ENCODE measurements around the gene PLEKHG1.

PLEKHG1 gene

DNA sequence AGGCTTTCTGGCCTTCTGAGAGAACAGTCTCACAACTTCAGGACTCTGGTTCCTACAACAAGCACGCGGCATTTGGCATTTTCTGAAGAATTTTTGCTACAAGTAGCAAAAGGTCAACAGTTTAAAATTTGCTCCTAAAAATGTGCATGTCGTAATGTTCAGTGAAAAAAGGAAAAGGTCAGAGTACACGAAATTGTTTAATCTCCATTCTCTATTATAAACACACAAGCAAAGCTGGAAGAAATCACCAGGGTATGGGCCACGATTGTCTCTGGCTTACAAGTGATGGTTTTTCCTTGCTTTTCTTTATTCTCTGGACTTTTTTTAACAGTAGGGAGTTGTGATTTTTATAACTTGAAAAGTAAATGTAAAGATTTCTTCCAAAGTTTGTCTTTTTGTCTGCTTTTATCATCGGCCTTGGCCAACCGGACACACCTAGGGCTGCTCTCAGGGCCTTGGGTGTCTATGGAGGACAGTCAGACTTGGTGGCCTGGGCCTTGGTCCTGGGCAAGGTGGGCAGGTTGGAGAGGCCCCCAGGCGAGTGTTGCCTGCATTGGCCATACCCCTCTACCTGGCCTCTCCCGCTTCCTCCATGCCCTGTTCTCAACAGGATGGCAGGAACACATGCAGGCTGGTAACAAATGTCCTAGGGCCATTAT, 32.4 kb downstream of the PLEKHG1 start:
- Histone ChIP-seq H3K9me3 (ENCODE audit: control insufficient read depth, insufficient read depth, low read length) (no peaks in the 10 kb centered on the region), H3K27me3 (ENCODE audit: control insufficient read depth, insufficient read depth, low read length) (no peaks in the 10 kb centered on the region), H3K27ac (ENCODE audit: low read depth, low read length) (no peak overlapping the region), H3K36me3 (ENCODE audit: control insufficient read depth, insufficient read depth, low read length) (no peaks in the 10 kb centered on the region), H3K4me3 (ENCODE audit: low read depth, low read length) (no peak overlapping the region), H3K4me1 (ENCODE audit: control insufficient read depth, insufficient read depth, low read length) (no peaks in the 10 kb centered on the region), H3K9ac (ENCODE audit: low read depth, low read length) (no peak overlapping the region)

DNA sequence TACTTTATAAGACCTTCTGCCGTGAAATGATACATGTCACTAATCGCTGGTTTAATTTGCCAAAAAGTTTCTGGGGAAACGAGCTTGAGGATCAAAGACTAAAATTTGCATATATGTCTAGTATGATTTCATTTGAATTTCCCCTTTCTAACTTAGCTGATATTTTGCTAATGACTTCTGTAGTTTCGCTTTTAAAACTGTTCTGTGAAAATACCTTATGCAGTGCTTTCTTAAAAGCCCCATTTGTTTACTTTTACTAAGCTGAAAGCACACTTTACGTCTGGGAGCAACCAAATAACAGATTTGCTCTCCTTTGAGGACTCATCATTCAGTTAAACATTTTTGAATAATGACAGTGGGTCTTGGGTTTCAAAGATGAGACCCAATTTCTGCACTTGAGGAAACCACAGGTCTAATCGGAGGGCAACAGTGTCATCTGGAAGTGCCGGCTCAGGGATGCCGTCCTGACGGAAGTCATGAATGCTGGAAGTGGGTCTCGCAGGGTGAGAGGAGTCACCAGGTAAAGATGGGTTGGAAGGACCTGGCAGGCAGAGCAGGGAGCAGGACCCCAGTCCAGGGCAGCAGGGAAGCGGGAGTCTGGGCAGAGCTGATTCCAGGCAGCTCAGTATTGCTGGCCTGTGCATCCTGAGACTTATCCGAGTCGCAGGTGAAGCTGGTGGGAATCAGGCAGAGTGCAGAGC, 33.2 kb downstream of the PLEKHG1 start:
- no peaks in the 10 kb centered on the region for H3K4me1 ChIP-seq (ENCODE audit: control insufficient read depth, insufficient read depth, low read length)
- no peaks in the 10 kb centered on the region for H3K9me3 ChIP-seq (ENCODE audit: control insufficient read depth, insufficient read depth, low read length)
- no peaks in the 10 kb centered on the region for H3K36me3 ChIP-seq (ENCODE audit: control insufficient read depth, insufficient read depth, low read length)
- H3K27ac ChIP-seq (ENCODE audit: low read depth, low read length), result no peak overlapping the region
- no peak overlapping the region for H3K9ac ChIP-seq (ENCODE audit: low read depth, low read length)
- H3K27me3 ChIP-seq (ENCODE audit: control insufficient read depth, insufficient read depth, low read length), result no peaks in the 10 kb centered on the region
- H3K4me3 ChIP-seq (ENCODE audit: low read depth, low read length), result no peak overlapping the region

DNA sequence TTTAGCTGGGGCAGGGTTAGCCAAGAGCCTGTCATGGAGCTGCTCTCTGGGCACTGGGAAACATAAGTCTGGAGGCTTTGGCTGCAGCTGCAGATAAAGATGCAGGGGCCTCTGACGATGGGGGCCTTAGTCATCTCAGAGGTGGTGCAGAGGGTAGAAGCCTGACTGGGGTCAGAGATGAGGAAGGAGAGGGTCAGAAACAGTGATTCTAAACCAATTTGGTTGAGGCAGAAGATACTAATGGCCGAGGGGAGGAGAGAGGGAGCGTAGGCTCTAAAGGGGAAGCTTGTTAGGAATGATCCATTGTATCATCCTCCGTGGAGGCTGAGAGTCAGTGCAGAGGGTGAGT, 33.8 kb downstream of the PLEKHG1 start:
- Histone ChIP-seq H3K4me3 (ENCODE audit: low read depth, low read length) (no peak overlapping the region), H3K4me1 (ENCODE audit: control insufficient read depth, insufficient read depth, low read length) (no peaks in the 10 kb centered on the region)

DNA sequence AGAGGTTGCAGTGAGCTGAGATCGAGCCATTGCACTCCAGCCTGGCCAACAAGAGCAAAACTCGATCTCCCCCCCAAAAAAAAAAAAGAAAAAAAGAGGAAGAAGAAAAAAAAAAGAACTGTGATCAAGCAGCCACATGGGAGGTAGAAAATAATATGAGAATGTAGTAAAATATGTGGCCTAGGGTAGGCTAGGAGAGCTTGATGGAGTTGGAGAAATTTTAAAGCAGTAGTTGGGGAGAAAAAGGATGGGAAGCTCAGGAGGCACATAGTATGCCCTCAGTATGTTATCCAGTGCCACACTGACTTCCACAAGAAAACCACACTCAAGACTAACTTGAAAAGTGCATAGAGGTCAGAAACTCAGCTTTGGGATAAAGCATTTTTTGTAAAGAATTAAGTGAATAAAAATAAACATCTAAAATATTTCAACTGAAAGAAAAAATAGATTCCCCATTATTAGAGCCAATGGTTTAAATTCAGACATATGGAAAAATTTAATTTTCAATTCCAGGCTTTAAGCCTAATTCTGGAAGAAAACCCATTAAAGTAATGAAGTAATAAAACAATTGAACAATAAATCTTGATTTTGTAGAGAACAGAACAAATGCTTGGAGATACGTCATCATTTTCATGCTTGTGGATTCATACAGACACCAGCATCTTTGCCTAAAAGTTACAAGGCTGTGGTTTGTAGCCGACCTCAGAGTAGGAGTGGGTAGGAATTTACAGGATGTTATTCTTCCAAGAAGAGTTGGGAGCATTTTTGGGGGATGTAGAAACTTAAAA, 34.7 kb downstream of the PLEKHG1 start:
- Histone ChIP-seq H3K36me3 (ENCODE audit: control insufficient read depth, insufficient read depth, low read length) (no peaks in the 10 kb centered on the region), H3K27ac (ENCODE audit: low read depth, low read length) (no peak overlapping the region), H3K4me1 (ENCODE audit: control insufficient read depth, insufficient read depth, low read length) (no peaks in the 10 kb centered on the region), H3K9me3 (ENCODE audit: control insufficient read depth, insufficient read depth, low read length) (no peaks in the 10 kb centered on the region), H3K27me3 (ENCODE audit: control insufficient read depth, insufficient read depth, low read length) (no peaks in the 10 kb centered on the region), H3K4me3 (ENCODE audit: low read depth, low read length) (no peak overlapping the region), H3K9ac (ENCODE audit: low read depth, low read length) (no peak overlapping the region)

More for the DNA sequence above, 33.8 kb downstream of the PLEKHG1 start:
- H3K9ac ChIP-seq (ENCODE audit: low read depth, low read length), result no peak overlapping the region
- H3K27me3 ChIP-seq (ENCODE audit: control insufficient read depth, insufficient read depth, low read length), result no peaks in the 10 kb centered on the region
- H3K36me3 ChIP-seq (ENCODE audit: control insufficient read depth, insufficient read depth, low read length), result no peaks in the 10 kb centered on the region
- no peaks in the 10 kb centered on the region for H3K9me3 ChIP-seq (ENCODE audit: control insufficient read depth, insufficient read depth, low read length)
- H3K27ac ChIP-seq (ENCODE audit: low read depth, low read length), result no peak overlapping the region

DNA sequence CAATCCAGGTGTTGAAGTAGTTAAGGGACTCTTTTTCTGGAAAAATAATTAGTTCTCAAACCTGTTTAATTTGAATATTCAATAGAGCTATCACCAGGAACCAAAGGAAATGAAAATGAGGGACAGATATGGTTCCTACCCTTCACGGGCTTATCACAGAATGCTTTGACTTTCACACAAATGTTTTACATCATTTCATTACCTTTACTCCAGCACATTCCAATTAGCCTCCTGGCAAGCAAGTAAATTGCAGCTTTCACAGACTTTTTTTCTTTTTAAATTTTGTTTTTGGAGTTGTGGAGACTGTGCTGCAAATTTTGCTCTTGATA, 35.2 kb downstream of the PLEKHG1 start:
- no peak overlapping the region for H3K27ac ChIP-seq (ENCODE audit: low read depth, low read length)
- no peaks in the 10 kb centered on the region for H3K9me3 ChIP-seq (ENCODE audit: control insufficient read depth, insufficient read depth, low read length)
- H3K27me3 ChIP-seq (ENCODE audit: control insufficient read depth, insufficient read depth, low read length), result no peaks in the 10 kb centered on the region
- no peaks in the 10 kb centered on the region for H3K4me1 ChIP-seq (ENCODE audit: control insufficient read depth, insufficient read depth, low read length)
- no peak overlapping the region for H3K4me3 ChIP-seq (ENCODE audit: low read depth, low read length)
- no peak overlapping the region for H3K9ac ChIP-seq (ENCODE audit: low read depth, low read length)
- no peaks in the 10 kb centered on the region for H3K36me3 ChIP-seq (ENCODE audit: control insufficient read depth, insufficient read depth, low read length)

DNA sequence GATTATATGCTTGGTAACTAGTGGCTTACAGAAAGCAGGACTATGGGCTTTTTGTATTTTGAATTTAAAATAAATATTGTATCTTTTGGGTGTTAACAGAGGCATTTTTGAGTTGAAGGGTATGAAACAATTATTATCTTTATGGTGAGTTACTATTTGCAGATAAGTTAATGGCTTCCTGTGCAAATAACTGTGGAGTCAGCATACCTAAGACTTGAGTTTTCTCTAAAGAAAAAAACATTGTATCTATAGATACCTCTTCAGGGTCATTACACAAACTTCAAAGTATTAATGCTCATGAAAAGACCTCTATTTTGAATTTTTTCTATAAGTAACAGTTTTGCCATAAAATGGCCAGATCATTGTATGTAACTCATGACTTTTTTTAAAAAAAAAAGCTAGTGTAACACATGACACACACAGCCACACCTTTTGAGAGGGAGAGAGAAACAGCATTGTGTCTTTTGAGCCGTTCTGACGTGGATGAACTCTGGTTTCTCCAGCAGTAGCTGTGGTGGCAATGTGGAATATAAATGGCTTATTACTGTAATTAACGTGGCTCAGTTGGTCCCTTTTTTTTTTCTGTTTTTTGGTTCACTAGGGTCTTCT, 36.3 kb downstream of the PLEKHG1 start:
- Histone ChIP-seq H3K27ac (ENCODE audit: low read depth, low read length) (no peak overlapping the region), H3K4me3 (ENCODE audit: low read depth, low read length) (no peak overlapping the region)

DNA sequence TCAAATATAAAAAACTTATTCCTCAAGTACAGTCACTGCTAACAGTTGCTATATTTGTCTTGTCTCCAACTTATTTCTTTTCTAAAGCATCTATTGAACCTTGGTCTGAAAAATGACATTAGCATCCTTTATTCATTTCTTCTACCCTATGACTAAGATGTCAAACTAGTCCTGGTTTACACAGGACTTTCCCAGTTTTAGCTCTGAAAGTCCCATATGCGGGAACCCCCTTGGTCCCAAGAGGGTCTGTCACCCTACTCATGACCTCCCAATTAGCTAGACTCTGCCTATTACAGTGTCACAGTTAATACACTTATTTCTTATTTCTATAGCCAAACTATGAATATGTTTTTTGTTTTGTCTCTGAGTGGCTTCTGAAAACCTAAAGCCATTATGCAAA, 37.1 kb downstream of the PLEKHG1 start:
- no peak overlapping the region for H3K4me3 ChIP-seq (ENCODE audit: low read depth, low read length)
- H3K36me3 ChIP-seq (ENCODE audit: control insufficient read depth, insufficient read depth, low read length), result no peaks in the 10 kb centered on the region
- no peak overlapping the region for H3K9ac ChIP-seq (ENCODE audit: low read depth, low read length)
- no peaks in the 10 kb centered on the region for H3K9me3 ChIP-seq (ENCODE audit: control insufficient read depth, insufficient read depth, low read length)
- no peaks in the 10 kb centered on the region for H3K27me3 ChIP-seq (ENCODE audit: control insufficient read depth, insufficient read depth, low read length)
- no peaks in the 10 kb centered on the region for H3K4me1 ChIP-seq (ENCODE audit: control insufficient read depth, insufficient read depth, low read length)
- no peak overlapping the region for H3K27ac ChIP-seq (ENCODE audit: low read depth, low read length)

More for the DNA sequence above, 36.3 kb downstream of the PLEKHG1 start:
- H3K9me3 ChIP-seq (ENCODE audit: control insufficient read depth, insufficient read depth, low read length), result no peaks in the 10 kb centered on the region
- no peaks in the 10 kb centered on the region for H3K4me1 ChIP-seq (ENCODE audit: control insufficient read depth, insufficient read depth, low read length)
- no peaks in the 10 kb centered on the region for H3K36me3 ChIP-seq (ENCODE audit: control insufficient read depth, insufficient read depth, low read length)
- H3K27me3 ChIP-seq (ENCODE audit: control insufficient read depth, insufficient read depth, low read length), result no peaks in the 10 kb centered on the region
- no peak overlapping the region for H3K9ac ChIP-seq (ENCODE audit: low read depth, low read length)

DNA sequence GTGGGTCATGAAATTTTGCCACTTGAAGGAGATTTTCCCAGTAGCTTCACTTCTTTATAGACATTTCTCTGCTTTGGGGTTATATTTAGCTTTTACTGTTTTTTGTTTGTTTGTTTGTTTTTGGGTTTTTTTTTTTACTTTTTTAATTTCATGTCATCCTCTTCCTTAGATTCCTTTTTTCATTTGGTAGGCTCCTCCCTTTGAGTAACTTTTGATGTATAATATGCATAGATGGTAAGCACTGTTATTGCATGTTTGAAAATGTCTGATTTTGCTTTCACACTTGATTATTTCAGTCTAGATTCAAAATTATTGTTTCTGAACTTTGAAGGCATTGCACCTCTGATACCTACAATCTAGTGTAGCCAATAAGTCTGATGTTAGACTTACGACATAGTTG, 37.6 kb downstream of the PLEKHG1 start:
- Histone ChIP-seq H3K9me3 (ENCODE audit: control insufficient read depth, insufficient read depth, low read length) (no peaks in the 10 kb centered on the region), H3K27ac (ENCODE audit: low read depth, low read length) (no peak overlapping the region), H3K36me3 (ENCODE audit: control insufficient read depth, insufficient read depth, low read length) (no peaks in the 10 kb centered on the region), H3K4me3 (ENCODE audit: low read depth, low read length) (no peak overlapping the region), H3K9ac (ENCODE audit: low read depth, low read length) (no peak overlapping the region), H3K4me1 (ENCODE audit: control insufficient read depth, insufficient read depth, low read length) (no peaks in the 10 kb centered on the region), H3K27me3 (ENCODE audit: control insufficient read depth, insufficient read depth, low read length) (no peaks in the 10 kb centered on the region)

DNA sequence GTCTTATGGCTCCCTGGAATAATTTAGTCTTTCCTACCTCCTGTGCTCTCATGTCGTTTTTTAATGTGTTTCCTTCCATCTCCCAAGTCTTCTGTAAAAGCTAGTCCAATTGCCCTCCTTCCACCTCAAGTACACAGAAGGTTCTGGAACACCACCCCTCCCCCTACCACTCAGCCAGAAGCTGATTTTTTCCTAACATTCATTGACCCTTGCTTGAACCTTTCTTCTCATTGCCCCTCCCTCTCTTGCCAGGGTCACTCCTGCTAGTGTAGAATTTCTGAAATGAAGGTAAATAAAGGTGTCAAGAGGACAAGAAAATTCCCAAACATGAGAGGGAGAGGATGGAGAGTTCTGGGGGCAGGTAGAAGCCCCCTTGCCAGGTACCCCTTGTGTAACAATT, 38.6 kb downstream of the PLEKHG1 start:
- no peaks in the 10 kb centered on the region for H3K9me3 ChIP-seq (ENCODE audit: control insufficient read depth, insufficient read depth, low read length)
- H3K27ac ChIP-seq (ENCODE audit: low read depth, low read length), result no peak overlapping the region
- no peak overlapping the region for H3K9ac ChIP-seq (ENCODE audit: low read depth, low read length)
- H3K27me3 ChIP-seq (ENCODE audit: control insufficient read depth, insufficient read depth, low read length), result no peaks in the 10 kb centered on the region
- no peaks in the 10 kb centered on the region for H3K4me1 ChIP-seq (ENCODE audit: control insufficient read depth, insufficient read depth, low read length)
- no peak overlapping the region for H3K4me3 ChIP-seq (ENCODE audit: low read depth, low read length)
- no peaks in the 10 kb centered on the region for H3K36me3 ChIP-seq (ENCODE audit: control insufficient read depth, insufficient read depth, low read length)

DNA sequence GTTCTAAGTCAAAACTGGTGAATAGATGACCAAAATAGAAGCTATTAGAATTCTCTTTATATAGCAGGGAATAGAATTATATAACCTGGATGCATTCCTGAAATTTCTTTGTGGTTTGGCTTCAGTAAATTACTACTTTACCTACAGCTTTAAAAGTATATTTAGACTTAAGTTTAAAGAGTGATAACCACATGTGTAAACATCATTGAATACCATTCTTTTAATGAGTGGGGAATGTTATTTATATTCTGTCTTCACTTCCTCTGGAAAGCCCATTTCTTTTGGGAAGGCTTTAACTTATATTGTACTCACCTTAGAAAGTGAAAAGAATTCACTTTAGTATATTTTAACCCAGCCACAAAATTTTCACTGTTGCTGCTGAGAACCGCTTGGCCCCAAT, 39.1 kb downstream of the PLEKHG1 start:
- Histone ChIP-seq H3K27ac (ENCODE audit: low read depth, low read length) (no peak overlapping the region), H3K9me3 (ENCODE audit: control insufficient read depth, insufficient read depth, low read length) (no peaks in the 10 kb centered on the region), H3K36me3 (ENCODE audit: control insufficient read depth, insufficient read depth, low read length) (no peaks in the 10 kb centered on the region), H3K4me1 (ENCODE audit: control insufficient read depth, insufficient read depth, low read length) (no peaks in the 10 kb centered on the region), H3K9ac (ENCODE audit: low read depth, low read length) (no peak overlapping the region), H3K4me3 (ENCODE audit: low read depth, low read length) (no peak overlapping the region), H3K27me3 (ENCODE audit: control insufficient read depth, insufficient read depth, low read length) (no peaks in the 10 kb centered on the region)

DNA sequence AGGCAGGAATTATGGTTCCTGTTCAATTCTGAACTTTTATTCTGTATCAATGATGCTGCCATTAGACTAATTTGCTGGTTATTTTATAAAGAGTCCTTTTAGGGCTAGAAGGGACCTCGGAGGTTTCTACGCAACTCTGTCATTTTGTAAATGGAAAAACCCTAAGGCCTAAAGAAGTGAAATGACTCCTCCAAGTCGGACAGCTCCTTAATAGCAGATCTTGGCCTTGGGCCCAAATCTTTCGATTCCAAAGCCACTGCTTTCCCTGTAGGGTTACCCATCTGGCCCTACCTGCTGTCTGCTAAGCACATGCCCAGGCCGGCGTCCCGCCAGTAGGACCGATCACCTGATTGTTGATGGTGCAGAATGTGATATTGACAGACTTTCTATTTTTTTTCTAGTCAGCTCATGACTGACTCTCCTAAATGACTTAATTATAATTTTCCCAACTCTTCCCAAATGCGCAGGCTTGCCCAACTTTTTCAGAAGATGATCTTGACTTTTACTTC, 40.2 kb downstream of the PLEKHG1 start:
- Histone ChIP-seq H3K9ac (ENCODE audit: low read depth, low read length) (no peak overlapping the region), H3K27me3 (ENCODE audit: control insufficient read depth, insufficient read depth, low read length) (no peaks in the 10 kb centered on the region), H3K27ac (ENCODE audit: low read depth, low read length) (no peak overlapping the region), H3K36me3 (ENCODE audit: control insufficient read depth, insufficient read depth, low read length) (no peaks in the 10 kb centered on the region), H3K4me1 (ENCODE audit: control insufficient read depth, insufficient read depth, low read length) (no peaks in the 10 kb centered on the region), H3K4me3 (ENCODE audit: low read depth, low read length) (no peak overlapping the region), H3K9me3 (ENCODE audit: control insufficient read depth, insufficient read depth, low read length) (no peaks in the 10 kb centered on the region)
